Measurements from ENCODE around the gene FADS3.
"Not testable (repeated sequence)": the region's sequence is repeated elsewhere in the genome, so short reads cannot be mapped to it uniquely, and the experiment has no call there.

The FADS3 gene

GRCh38 chr11:61897387-61898246 lies 6.3 kb upstream of the FADS3 start:
- DNase-seq: peak; percentile 76

- no peak for DNase-seq
Observed at GRCh38 chr11:61896665-61897386, 5.5 kb upstream of the FADS3 start.

GRCh38 chr11:61895718-61896059 lies 4.3 kb upstream of the FADS3 start:
- no peak for DNase-seq

GRCh38 chr11:61895046-61895717 lies 3.8 kb upstream of the FADS3 start:
- peak; percentile 40 for DNase-seq

GRCh38 chr11:61893981-61894380 lies 2.6 kb upstream of the FADS3 start:
- no peak for DNase-seq

- DNase-seq: peak; percentile 44
Observed at GRCh38 chr11:61892085-61892370, 683 bp upstream of the FADS3 start.

GRCh38 chr11:61890529-61891330 lies 615 bp downstream of the FADS3 start:
- peak; percentile 67 for DNase-seq

GRCh38 chr11:61889831-61890230 lies 1.5 kb downstream of the FADS3 start:
- no peak for DNase-seq

GRCh38 chr11:61888590-61888989 lies 2.8 kb downstream of the FADS3 start:
- no peak for DNase-seq

GRCh38 chr11:61887839-61888494 lies 3.4 kb downstream of the FADS3 start:
- DNase-seq: no peak

- no peak for DNase-seq
Observed at GRCh38 chr11:61886643-61887042, 4.7 kb downstream of the FADS3 start.

- no peak for DNase-seq
Observed at GRCh38 chr11:61885784-61886580, 5.4 kb downstream of the FADS3 start.

- DNase-seq: peak; percentile 53
Observed at GRCh38 chr11:61885166-61885778, 6.1 kb downstream of the FADS3 start.

GRCh38 chr11:61883947-61884346 lies 7.4 kb downstream of the FADS3 start:
- no peak for DNase-seq

GRCh38 chr11:61883327-61883726 lies 8.0 kb downstream of the FADS3 start:
- DNase-seq: no peak

GRCh38 chr11:61882879-61883278 lies 8.5 kb downstream of the FADS3 start:
- no peak for DNase-seq

GRCh38 chr11:61882267-61882666 lies 9.1 kb downstream of the FADS3 start:
- DNase-seq: not testable (repeated sequence)

- DNase-seq: no peak
Observed at GRCh38 chr11:61881397-61881796, 9.9 kb downstream of the FADS3 start.

- DNase-seq: no peak
Observed at GRCh38 chr11:61880454-61880853, 10.9 kb downstream of the FADS3 start.

GRCh38 chr11:61880031-61880430 lies 11.3 kb downstream of the FADS3 start:
- DNase-seq: no peak

- DNase-seq: no peak
Observed at GRCh38 chr11:61879152-61879551, 12.2 kb downstream of the FADS3 start.
